Spinal cord (tissue), 10 donors: Measurements from ENCODE around the gene SLC46A1. TPM values are rescaled to one million over a fixed set of nuclear protein-coding genes. Genes with fewer than 3 reads are reported as not detected.

Experiments
- DNase-seq, 6 donors: peaks; one replicate each; pipeline versions ENCODE4 v3.0.0 to v3.0.0-alpha.2; 2013 to 2015; ENCODE audit warnings: low spot score in 6 of 6, low read depth in 4 of 6
- H3K27ac ChIP-seq: one replicate; pipeline ENCODE4 v1.5.1; 2013; ENCODE audit warnings: low read depth, low read length, control low read depth
- H3K27me3 ChIP-seq: one replicate; pipeline ENCODE4 v1.6.1; 2013; ENCODE audit warnings: low read length; ENCODE audit not compliant: control insufficient read depth, insufficient read depth
- H3K36me3 ChIP-seq: one replicate; pipeline ENCODE4 v1.6.1; 2013; ENCODE audit warnings: low read length; ENCODE audit not compliant: control insufficient read depth, insufficient read depth
- H3K4me1 ChIP-seq: one replicate; pipeline ENCODE4 v1.6.1; 2013; ENCODE audit warnings: low read length; ENCODE audit not compliant: control insufficient read depth, insufficient read depth
- H3K4me3 ChIP-seq: one replicate; pipeline ENCODE4 v1.5.1; 2013; ENCODE audit warnings: low read depth, low read length, control low read depth
- H3K9me3 ChIP-seq: one replicate; pipeline ENCODE4 v1.6.1; 2013; ENCODE audit warnings: low read length; ENCODE audit not compliant: control insufficient read depth, insufficient read depth
- WGBS: methylation state at CpG from one replicate; pipeline ENCODE4 v1.1.5; 2013; ENCODE audit warnings: missing lambda C conversion rate; ENCODE audit not compliant: insufficient coverage; 5-methylcytosine and 5-hydroxymethylcytosine counted together
- polyA plus RNA-seq, 2 donors: library from polyadenylated mRNA; unstranded; fragments of 120-200 nt; gene quantifications; one replicate each; pipeline ENCODE4 v1.2.1, GENCODE V29; 2013; ENCODE audit not compliant: insufficient read length in 2 of 2
- total RNA-seq, 2 donors: library from RNA; depleted of rRNA in 1 of 2; stranded (reverse); fragments of 120-200 nt in 1 of 2; fragments of >200 nt in 1 of 2; gene quantifications; one replicate each; pipeline versions ENCODE4 v1.2.3 to v1.2.4, GENCODE V29; 2013 to 2014
- donor health status: healthy.

The SLC46A1 gene
- total and polyA plus RNA-seq, 4 donors, result 10.2 to 32.5 (median 22.0) TPM

GRCh38 chr17:28371245-28372202 lies 34.5 kb downstream of the SLC46A1 start, which contains the start of gene SARM1:
Gene SARM1 (plus strand): TSS chr17:28371694. CDS start chr17:28372033, 339 bp downstream.
- Histone ChIP-seq H3K9me3 (no peaks in the 10 kb centered on the region), H3K4me3 (peak within 1 kb of the TSS; percentile 73), H3K36me3 (peaks cover 37% of the 10 kb centered on the region), H3K4me1 (peaks cover 34% of the 10 kb centered on the region), H3K27me3 (no peaks in the 10 kb centered on the region), H3K27ac (peak within 1 kb of the TSS; percentile 82)
- peak; percentile 58 to 98 (median 80) for DNase-seq
- WGBS, result under 1% methylated on average over 72 of the region's 80 CpGs

- no peak overlapping the region for H3K4me3 ChIP-seq
- H3K27ac ChIP-seq, result peak overlapping the region; percentile 82
- WGBS, result no CpG with 5 or more reads among the region's 1 CpG
- peaks cover 34% of the 10 kb centered on the region for H3K4me1 ChIP-seq
- H3K27me3 ChIP-seq, result no peaks in the 10 kb centered on the region
- H3K36me3 ChIP-seq, result peaks cover 35% of the 10 kb centered on the region
- no peak for DNase-seq
- H3K9me3 ChIP-seq, result no peaks in the 10 kb centered on the region
Observed at GRCh38 chr17:28370744-28371103, 35.3 kb downstream of the SLC46A1 start.

- H3K4me1 ChIP-seq, result peaks cover 34% of the 10 kb centered on the region
- no peaks in the 10 kb centered on the region for H3K9me3 ChIP-seq
- H3K4me3 ChIP-seq, result peak within 1 kb of the TSS; percentile 73
- 48% methylated on average over 5 of the region's 8 CpGs for WGBS
- no peak for DNase-seq
- H3K27ac ChIP-seq, result peak within 1 kb of the TSS; percentile 82
- H3K27me3 ChIP-seq, result no peaks in the 10 kb centered on the region
- H3K36me3 ChIP-seq, result peaks cover 40% of the 10 kb centered on the region
Observed at GRCh38 chr17:28370035-28370743, 35.8 kb downstream of the SLC46A1 start, which contains the start of gene VTN. Gene VTN (minus strand): TSS chr17:28370307. CDS start chr17:28370203, 104 bp downstream.

- H3K9me3 ChIP-seq, result no peaks in the 10 kb centered on the region
- H3K27ac ChIP-seq, result no peak overlapping the region
- H3K4me3 ChIP-seq, result no peak overlapping the region
- WGBS, result 83% methylated on average over 10 of the region's 10 CpGs
- peaks cover 32% of the 10 kb centered on the region for H3K4me1 ChIP-seq
- H3K27me3 ChIP-seq, result no peaks in the 10 kb centered on the region
- no peak for DNase-seq
- peaks cover 44% of the 10 kb centered on the region for H3K36me3 ChIP-seq
Observed at GRCh38 chr17:28369684-28370034, 36.4 kb downstream of the SLC46A1 start.

GRCh38 chr17:28368915-28369683 lies 36.9 kb downstream of the SLC46A1 start:
- peaks cover 27% of the 10 kb centered on the region for H3K4me1 ChIP-seq
- H3K27me3 ChIP-seq, result no peaks in the 10 kb centered on the region
- H3K4me3 ChIP-seq, result no peak overlapping the region
- no peak for DNase-seq
- H3K27ac ChIP-seq, result no peak overlapping the region
- 90% methylated on average over 23 of the region's 23 CpGs for WGBS
- H3K36me3 ChIP-seq, result peaks cover 44% of the 10 kb centered on the region
- H3K9me3 ChIP-seq, result no peaks in the 10 kb centered on the region

- Histone ChIP-seq H3K4me3 (no peak overlapping the region), H3K9me3 (no peaks in the 10 kb centered on the region), H3K27me3 (no peaks in the 10 kb centered on the region), H3K27ac (no peak overlapping the region), H3K36me3 (peaks cover 47% of the 10 kb centered on the region), H3K4me1 (peaks cover 20% of the 10 kb centered on the region)
- 88% methylated on average over 4 of the region's 5 CpGs for WGBS
- DNase-seq, result no peak
Observed at GRCh38 chr17:28368306-28368831, 37.6 kb downstream of the SLC46A1 start.

GRCh38 chr17:28367641-28368305 lies 38.2 kb downstream of the SLC46A1 start:
- Histone ChIP-seq H3K4me3 (no peak overlapping the region), H3K4me1 (peaks cover 14% of the 10 kb centered on the region), H3K36me3 (peaks cover 52% of the 10 kb centered on the region), H3K27ac (no peak overlapping the region), H3K9me3 (no peaks in the 10 kb centered on the region), H3K27me3 (no peaks in the 10 kb centered on the region)
- no peak for DNase-seq
- 93% methylated on average over 18 of the region's 21 CpGs for WGBS

- peaks cover 56% of the 10 kb centered on the region for H3K36me3 ChIP-seq
- 86% methylated on average over 1 of the region's 1 CpG for WGBS
- H3K27me3 ChIP-seq, result no peaks in the 10 kb centered on the region
- no peak overlapping the region for H3K4me3 ChIP-seq
- H3K27ac ChIP-seq, result no peak overlapping the region
- H3K9me3 ChIP-seq, result no peaks in the 10 kb centered on the region
- H3K4me1 ChIP-seq, result peaks cover 8% of the 10 kb centered on the region
- no peak for DNase-seq
Observed at GRCh38 chr17:28366605-28367004, 39.4 kb downstream of the SLC46A1 start.
